SU-DHL-6 (cell line): ENCODE results near the gene ZNF91.

ENCODE experiments used
- CTCF ChIP-seq: fragments of 200-600 bp; sonication (generic); IDR thresholded peaks from one replicate; pipeline ENCODE4 v1.5.1; 2017; ENCODE audit warnings: antibody characterized with exemption, mild to moderate bottlenecking, low read length, moderate library complexity; ENCODE audit not compliant: insufficient read depth, poor library complexity, severe bottlenecking
- EZH2phosphoT487 ChIP-seq: fragments of 200-600 bp; sonication (generic), shearing (Covaris generic); conservative IDR thresholded peaks from 2 replicates; pipeline ENCODE4 v1.6.1; 2018; ENCODE audit warnings: mild to moderate bottlenecking, antibody characterized with exemption, low read length, moderate library complexity, mixed read lengths

GRCh38 chr19:23406721-23407120 is 11.4 kb upstream of the ZNF91 start:
- TF ChIP-seq CTCF (no peak), EZH2phosphoT487 (no peak)
